ENCODE measurements around the gene MOB3B.

Gene MOB3B

DNA sequence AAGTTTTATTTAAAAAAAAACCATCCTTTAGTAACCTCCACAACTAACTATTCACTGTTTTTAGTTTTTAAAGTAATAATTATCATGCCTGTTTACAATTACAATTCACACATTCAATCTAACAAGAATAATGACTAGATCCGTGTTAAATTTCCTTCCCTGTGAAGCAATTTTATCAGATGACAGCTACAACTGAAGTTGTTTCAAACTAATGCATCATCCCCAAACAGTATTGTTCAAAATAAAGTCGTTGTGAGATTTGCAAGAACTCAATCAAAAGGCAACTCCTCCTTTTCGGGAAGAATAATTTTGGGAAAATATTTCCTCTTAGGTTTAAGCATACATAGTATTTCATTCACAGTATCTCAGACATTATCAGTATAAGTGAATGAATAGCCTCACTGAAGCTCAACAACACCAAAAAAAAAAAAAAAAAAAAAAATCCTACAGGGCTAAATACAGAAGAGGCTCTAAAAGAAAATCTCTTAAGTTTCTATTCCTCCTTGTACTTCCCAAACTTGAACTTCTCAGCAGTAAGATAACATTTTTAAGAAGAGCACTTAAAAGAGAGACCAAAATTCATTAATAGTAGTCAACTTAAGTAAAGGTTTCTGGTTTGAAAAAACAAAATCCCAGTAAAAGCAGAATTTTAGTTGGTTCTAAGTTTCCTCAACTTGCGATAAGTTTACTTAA, 34.3 kb upstream of the MOB3B start:
- Histone ChIP-seq H3K27ac (no peak overlapping the region), H3K4me3 (ENCODE audit: low read depth, low read length) (no peak overlapping the region), H3K36me3 (replicated peaks) (no peaks in the 10 kb centered on the region), H3K27me3 (replicated peaks) (no peaks in the 10 kb centered on the region)
- no peak for DNase-seq
- in situ Hi-C loops (cut with HindIII; ENCODE audit: low pct_ligation_motif_present, low sequenced_read_pairs): no loop called here
- TF ChIP-seq, protein P1, sequence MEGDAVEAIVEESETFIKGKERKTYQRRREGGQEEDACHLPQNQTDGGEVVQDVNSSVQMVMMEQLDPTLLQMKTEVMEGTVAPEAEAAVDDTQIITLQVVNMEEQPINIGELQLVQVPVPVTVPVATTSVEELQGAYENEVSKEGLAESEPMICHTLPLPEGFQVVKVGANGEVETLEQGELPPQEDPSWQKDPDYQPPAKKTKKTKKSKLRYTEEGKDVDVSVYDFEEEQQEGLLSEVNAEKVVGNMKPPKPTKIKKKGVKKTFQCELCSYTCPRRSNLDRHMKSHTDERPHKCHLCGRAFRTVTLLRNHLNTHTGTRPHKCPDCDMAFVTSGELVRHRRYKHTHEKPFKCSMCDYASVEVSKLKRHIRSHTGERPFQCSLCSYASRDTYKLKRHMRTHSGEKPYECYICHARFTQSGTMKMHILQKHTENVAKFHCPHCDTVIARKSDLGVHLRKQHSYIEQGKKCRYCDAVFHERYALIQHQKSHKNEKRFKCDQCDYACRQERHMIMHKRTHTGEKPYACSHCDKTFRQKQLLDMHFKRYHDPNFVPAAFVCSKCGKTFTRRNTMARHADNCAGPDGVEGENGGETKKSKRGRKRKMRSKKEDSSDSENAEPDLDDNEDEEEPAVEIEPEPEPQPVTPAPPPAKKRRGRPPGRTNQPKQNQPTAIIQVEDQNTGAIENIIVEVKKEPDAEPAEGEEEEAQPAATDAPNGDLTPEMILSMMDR (IDR thresholded peaks at IDR 0.05; ENCODE audit: low read depth, low read length, missing control alignments): no peak

DNA sequence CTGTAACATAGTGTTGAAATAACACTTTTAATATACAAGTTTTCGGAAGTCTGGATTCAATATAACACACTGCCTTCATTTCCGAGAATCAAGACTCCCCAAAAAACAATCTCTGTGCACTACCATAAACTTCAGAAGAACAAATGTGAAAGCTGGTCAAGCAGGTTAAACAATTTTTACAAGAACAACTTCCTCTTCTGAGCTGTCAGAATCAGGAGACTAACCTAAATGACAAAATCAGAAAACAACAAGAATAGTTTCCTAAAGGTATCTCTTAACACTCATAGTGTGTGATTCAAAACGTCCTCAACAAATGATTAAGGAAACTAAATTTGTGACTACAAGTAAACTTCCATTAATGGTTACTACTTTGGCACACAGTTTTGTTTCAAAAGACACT, 32.1 kb upstream of the MOB3B start:
- H3K36me3 ChIP-seq (replicated peaks): no peaks in the 10 kb centered on the region
- H3K27ac ChIP-seq: no peak overlapping the region
- in situ Hi-C loops (cut with HindIII; ENCODE audit: low pct_ligation_motif_present, low sequenced_read_pairs): no loop called here
- TF ChIP-seq, protein P1 (IDR thresholded peaks at IDR 0.05; ENCODE audit: low read depth, low read length, missing control alignments): no peak
- no peak for DNase-seq
- H3K27me3 ChIP-seq (replicated peaks): no peaks in the 10 kb centered on the region
- no peak overlapping the region for H3K4me3 ChIP-seq (ENCODE audit: low read depth, low read length)

DNA sequence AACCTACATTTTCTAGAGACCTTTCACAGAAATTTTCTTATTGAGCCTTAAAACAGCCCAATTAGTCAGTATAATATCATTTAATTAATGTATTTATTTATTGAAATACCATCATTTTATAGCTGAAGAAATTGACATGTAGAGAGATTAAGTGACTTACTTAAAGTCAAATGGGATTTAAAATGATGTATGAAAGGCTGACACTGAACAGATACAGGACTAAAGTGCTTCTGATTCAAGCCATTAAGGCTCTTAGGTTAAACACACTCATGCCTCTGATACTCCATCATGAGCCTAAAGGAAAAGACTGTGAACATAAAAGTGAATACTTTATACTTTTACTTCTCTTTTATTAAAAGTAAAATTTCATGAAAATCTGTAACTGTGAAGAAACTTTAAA, 30.8 kb upstream of the MOB3B start:
- in situ Hi-C loops (cut with HindIII; ENCODE audit: low pct_ligation_motif_present, low sequenced_read_pairs): no loop called here

DNA sequence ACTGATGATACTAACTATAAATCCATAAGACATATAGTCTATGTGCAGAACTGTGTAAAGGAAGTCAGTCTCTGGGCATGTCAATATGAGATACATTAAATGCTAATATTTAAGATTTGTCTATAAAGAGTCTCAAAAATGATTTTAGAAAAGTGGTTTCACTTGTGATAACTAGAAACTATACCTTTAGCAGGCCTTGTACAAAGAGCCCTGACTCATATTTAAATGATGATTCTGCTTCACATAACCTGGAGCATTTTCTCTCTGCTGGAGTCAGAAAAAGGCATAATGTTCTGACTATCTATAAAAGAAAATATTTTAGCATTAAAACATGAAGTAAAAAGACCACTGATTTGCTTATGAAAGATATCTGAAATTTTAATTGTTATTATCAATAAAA, 28.7 kb upstream of the MOB3B start:
- Histone ChIP-seq H3K27me3 (replicated peaks) (no peaks in the 10 kb centered on the region), H3K27ac (no peak overlapping the region), H3K36me3 (replicated peaks) (no peaks in the 10 kb centered on the region), H3K4me3 (ENCODE audit: low read depth, low read length) (no peak overlapping the region)
- in situ Hi-C loops (cut with HindIII; ENCODE audit: low pct_ligation_motif_present, low sequenced_read_pairs): no loop called here
- DNase-seq: no peak
- TF ChIP-seq, protein P1 (IDR thresholded peaks at IDR 0.05; ENCODE audit: low read depth, low read length, missing control alignments): no peak

More for the DNA sequence above, 30.8 kb upstream of the MOB3B start:
- no peak for DNase-seq
- H3K36me3 ChIP-seq (replicated peaks): no peaks in the 10 kb centered on the region
- H3K27ac ChIP-seq: no peak overlapping the region
- TF ChIP-seq, protein P1 (IDR thresholded peaks at IDR 0.05; ENCODE audit: low read depth, low read length, missing control alignments): no peak
- no peaks in the 10 kb centered on the region for H3K27me3 ChIP-seq (replicated peaks)
- no peak overlapping the region for H3K4me3 ChIP-seq (ENCODE audit: low read depth, low read length)

DNA sequence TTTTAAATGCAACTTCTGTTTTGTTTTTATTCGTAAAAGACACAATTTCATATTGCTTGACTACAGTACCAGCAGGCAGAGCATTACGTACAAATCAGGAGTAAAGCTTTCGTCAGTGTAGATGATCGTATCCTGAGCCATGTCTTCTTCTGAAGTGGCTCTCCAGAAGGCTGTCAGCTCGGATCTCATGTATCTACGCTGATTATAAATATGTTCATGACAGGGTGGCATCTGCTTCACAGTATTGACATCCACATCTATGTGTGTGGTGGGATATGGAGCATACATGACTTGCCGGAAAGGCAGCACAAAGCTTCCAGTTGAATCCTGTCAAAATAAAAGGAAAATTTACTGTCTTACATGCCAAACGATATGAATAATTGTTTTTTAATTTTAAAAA, 26.9 kb upstream of the MOB3B start:
- Histone ChIP-seq H3K4me3 (ENCODE audit: low read depth, low read length) (no peak overlapping the region), H3K36me3 (replicated peaks) (no peaks in the 10 kb centered on the region), H3K27me3 (replicated peaks) (no peaks in the 10 kb centered on the region), H3K27ac (no peak overlapping the region)
- TF ChIP-seq, protein P1 (IDR thresholded peaks at IDR 0.05; ENCODE audit: low read depth, low read length, missing control alignments): no peak
- DNase-seq: no peak
- in situ Hi-C loops (cut with HindIII; ENCODE audit: low pct_ligation_motif_present, low sequenced_read_pairs): no loop called here

DNA sequence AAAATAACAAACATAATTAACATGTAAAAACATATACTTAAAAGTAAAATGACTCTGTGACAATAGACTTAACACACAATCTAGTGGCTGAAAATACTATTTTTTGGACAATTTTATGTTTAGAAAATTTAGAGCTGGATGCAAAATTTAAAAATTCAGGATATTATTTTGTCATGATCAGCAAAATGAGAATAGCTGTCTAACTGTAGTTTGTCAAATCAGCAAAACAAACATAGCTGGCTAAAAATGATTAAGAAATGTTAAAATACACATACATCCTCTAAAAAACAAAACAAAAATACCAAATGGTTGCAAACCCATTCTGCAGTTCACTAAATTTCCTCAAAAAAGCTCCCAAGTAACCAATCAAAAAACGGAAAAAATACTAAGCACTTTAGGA, 25.1 kb upstream of the MOB3B start:
- TF ChIP-seq, protein P1 (IDR thresholded peaks at IDR 0.05; ENCODE audit: low read depth, low read length, missing control alignments): no peak
- in situ Hi-C loops (cut with HindIII; ENCODE audit: low pct_ligation_motif_present, low sequenced_read_pairs): no loop called here
- no peak overlapping the region for H3K4me3 ChIP-seq (ENCODE audit: low read depth, low read length)

More for the DNA sequence above, 25.1 kb upstream of the MOB3B start:
- no peaks in the 10 kb centered on the region for H3K27me3 ChIP-seq (replicated peaks)
- H3K36me3 ChIP-seq (replicated peaks): no peaks in the 10 kb centered on the region
- H3K27ac ChIP-seq: no peak overlapping the region
- no peak for DNase-seq

Measured in brain microvascular endothelial cell (primary cell).